Measurements from ENCODE around the gene HPCA.

Gene HPCA

GRCh38 chr1:32939655-32940371 lies 53.5 kb downstream of the HPCA start:
- H2AFZ ChIP-seq (ENCODE audit: low read depth, low read length, severe bottlenecking) = no peak overlapping the region
- H3K9me2 ChIP-seq (replicated peaks; ENCODE audit: insufficient read depth, low read length) = no peaks in the 10 kb centered on the region
- no peaks in the 10 kb centered on the region for H4K20me1 ChIP-seq (ENCODE audit: low read depth, low read length)
- H3K27ac ChIP-seq (ENCODE audit: low read depth, low read length) = no peak overlapping the region
- H3K9ac ChIP-seq (ENCODE audit: low read length) = no peak overlapping the region
- H3K9me3 ChIP-seq (ENCODE audit: insufficient read depth, low read length) = no peaks in the 10 kb centered on the region
- TF ChIP-seq EZH2phosphoT487 (conservative IDR thresholded peaks at IDR 0.05; ENCODE audit: low read length) = no peak
- no peak for TF ChIP-seq CTCF (IDR thresholded peaks at IDR 0.05; ENCODE audit: insufficient read depth, low read length, poor library complexity, severe bottlenecking)
- no peaks in the 10 kb centered on the region for H3K79me2 ChIP-seq (ENCODE audit: insufficient read depth, low read length)
- H3K4me3 ChIP-seq (ENCODE audit: insufficient read depth, low read length, poor library complexity, severe bottlenecking) = no peak overlapping the region
- H3K4me2 ChIP-seq (ENCODE audit: low read depth, low read length, poor library complexity, severe bottlenecking) = no peak overlapping the region
- H3K36me3 ChIP-seq (ENCODE audit: low read length) = 0 out of 2 replicates have a peak, but pooled peaks cover 3% of the 10 kb centered on the region
- H3F3A ChIP-seq (ENCODE audit: insufficient read depth) = no peaks in the 10 kb centered on the region
- H3K27me3 ChIP-seq (ENCODE audit: low read length) = no peaks in the 10 kb centered on the region

- Histone ChIP-seq H3K36me3 (ENCODE audit: low read length) (no peaks in the 10 kb centered on the region), H3K9ac (ENCODE audit: low read length) (no peak overlapping the region), H3K4me3 (ENCODE audit: insufficient read depth, low read length, poor library complexity, severe bottlenecking) (no peak overlapping the region), H4K20me1 (ENCODE audit: low read depth, low read length) (no peaks in the 10 kb centered on the region), H3K79me2 (ENCODE audit: insufficient read depth, low read length) (no peaks in the 10 kb centered on the region), H3K27me3 (ENCODE audit: low read length) (no peaks in the 10 kb centered on the region), H3F3A (ENCODE audit: insufficient read depth) (peaks cover 3% of the 10 kb centered on the region; the same call in 1 of the 2 replicates), H3K27ac (ENCODE audit: low read depth, low read length) (no peak overlapping the region), H3K9me3 (ENCODE audit: insufficient read depth, low read length) (no peaks in the 10 kb centered on the region), H2AFZ (ENCODE audit: low read depth, low read length, severe bottlenecking) (no peak overlapping the region), H3K9me2 (replicated peaks; ENCODE audit: insufficient read depth, low read length) (no peaks in the 10 kb centered on the region), H3K4me2 (ENCODE audit: low read depth, low read length, poor library complexity, severe bottlenecking) (no peak overlapping the region)
- TF ChIP-seq CTCF (IDR thresholded peaks at IDR 0.05; ENCODE audit: insufficient read depth, low read length, poor library complexity, severe bottlenecking) = no peak
- no peak for TF ChIP-seq EZH2phosphoT487 (conservative IDR thresholded peaks at IDR 0.05; ENCODE audit: low read length)
Observed at GRCh38 chr1:32944180-32944579, 57.9 kb downstream of the HPCA start.

Measured in SU-DHL-6 (cell line).